Embryonic facial prominence (tissue), 1 donor: ENCODE results near the gene CFAP99.
"Not testable (repeated sequence)": the region's sequence is repeated elsewhere in the genome, so short reads cannot be mapped to it uniquely, and the experiment has no call there.

Experiments
- DNase-seq: peaks from one replicate; pipeline ENCODE4 v3.0.0-alpha.2; 2016; ENCODE audit errors: extremely low spot score

CFAP99 gene

DNA sequence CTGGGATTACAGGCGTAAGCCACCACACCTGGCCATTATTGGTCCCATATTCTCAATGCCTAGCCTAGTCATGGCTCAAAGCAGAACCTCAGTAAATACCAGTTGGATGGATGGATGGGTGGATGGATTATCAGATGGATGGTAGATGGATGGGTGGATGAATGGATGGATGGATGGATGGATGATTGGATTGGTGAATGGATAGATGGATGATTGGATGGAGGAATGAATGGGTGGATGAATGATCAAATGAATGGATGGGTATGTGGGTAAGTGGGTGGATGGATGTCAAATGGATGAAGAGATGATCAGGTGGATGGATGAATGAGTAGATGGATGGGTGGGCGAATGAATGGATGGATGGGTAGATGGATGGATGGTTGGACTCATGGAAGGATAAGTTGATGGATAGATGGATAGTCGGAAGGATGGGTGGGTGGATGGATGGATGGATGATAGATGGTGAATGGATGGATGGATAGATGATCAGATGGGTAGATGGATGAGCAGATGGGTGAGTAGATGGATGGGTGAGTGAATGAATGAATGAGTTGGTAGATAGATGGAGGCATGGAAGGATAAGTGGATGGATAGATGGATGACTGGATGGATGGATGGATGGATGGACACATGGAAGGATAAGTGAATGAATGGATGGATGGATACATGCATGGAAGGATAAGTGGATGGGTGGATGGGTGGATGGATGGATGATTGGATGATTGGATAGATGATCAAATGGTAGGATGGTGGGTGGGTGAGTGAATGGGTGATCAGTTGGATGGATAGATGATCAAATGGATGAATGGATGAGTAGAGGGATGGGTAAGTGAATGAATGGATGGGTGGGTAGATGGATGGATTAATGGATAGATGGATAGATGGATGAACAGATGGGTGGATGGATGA lies 28.2 kb downstream of the CFAP99 start:
- no peak for DNase-seq

DNA sequence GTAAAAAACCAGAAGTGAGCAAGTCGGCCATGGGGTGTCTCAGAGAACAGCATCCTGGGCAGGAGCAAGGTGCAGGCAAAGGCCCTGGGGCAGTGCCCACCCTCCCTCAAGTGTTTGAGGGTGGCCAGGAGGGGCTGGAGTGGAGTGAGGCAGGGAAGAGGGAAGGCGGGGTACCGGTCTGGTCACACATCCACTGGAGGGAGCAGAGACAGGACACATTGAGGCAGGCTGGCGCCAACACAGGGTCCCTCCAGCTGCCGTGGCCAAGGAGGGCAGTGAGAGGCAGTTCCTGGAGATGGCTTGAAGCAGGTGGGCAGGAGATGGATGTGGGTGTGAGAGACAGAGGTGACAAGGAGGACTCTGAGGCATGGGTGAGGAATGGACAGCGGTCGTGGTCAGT lies 29.8 kb downstream of the CFAP99 start:
- no peak for DNase-seq

DNA sequence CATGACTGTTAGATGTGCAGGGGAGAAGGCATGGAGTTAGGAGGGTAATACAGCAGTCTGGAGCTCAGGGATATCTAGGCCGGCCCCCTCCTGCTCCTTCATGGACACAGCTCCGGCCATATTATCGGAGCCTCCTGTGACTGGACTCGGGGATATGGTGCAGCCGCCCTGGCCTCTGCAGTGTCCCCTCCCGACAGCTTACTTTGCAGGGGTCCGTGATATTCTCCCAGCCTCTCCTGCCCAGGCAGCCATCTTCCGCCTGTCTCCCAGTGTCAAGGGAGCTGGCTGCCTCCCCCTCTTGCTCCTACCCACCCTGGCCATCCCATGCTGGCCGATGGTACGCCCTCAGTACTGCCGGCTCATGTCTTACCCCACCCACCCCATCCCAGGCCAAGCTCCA lies 30.3 kb downstream of the CFAP99 start:
- DNase-seq, result no peak

DNA sequence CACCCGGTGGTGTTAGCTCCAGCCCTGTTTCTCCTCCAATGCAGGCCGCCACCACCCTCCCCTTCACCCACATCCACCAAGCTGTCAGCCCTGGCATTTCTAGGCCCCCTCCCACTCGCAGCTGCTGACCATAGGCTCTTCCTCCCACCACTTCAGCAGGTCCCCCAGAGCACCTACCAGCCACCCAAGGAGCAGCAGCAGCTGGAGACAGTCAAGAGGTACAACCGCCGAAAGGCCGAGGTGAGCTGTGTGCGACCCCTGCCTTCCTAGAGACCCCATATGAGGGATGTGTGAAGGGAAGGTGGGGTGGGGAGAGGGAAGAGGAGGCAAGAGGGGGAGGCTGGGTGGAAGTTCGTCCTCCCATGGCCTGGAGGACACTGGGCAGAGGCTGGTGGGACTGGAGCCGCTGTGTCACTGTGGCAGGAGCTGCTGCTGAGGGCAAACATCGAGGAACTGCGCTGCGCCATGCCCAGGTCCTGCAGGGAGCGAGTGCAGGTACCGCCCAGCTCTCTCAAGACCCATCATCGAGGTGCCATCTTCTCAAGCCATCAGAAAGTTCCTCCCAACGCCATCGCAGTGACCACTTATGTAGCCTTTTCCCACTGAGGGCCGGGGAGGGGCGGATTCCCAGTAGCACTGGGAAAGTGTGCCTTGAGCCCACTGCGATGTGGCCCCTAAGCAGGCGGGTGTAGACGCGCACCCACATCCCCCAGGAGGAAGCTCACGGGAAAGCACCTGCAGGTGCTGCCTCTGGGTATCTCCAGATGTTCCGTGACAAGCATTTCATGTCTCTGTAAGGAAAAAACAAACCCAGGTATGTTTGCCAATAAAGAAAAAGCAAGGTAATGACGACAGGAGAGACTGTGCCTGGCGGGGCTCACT lies 31.0 kb downstream of the CFAP99 start:
- no peak for DNase-seq

DNA sequence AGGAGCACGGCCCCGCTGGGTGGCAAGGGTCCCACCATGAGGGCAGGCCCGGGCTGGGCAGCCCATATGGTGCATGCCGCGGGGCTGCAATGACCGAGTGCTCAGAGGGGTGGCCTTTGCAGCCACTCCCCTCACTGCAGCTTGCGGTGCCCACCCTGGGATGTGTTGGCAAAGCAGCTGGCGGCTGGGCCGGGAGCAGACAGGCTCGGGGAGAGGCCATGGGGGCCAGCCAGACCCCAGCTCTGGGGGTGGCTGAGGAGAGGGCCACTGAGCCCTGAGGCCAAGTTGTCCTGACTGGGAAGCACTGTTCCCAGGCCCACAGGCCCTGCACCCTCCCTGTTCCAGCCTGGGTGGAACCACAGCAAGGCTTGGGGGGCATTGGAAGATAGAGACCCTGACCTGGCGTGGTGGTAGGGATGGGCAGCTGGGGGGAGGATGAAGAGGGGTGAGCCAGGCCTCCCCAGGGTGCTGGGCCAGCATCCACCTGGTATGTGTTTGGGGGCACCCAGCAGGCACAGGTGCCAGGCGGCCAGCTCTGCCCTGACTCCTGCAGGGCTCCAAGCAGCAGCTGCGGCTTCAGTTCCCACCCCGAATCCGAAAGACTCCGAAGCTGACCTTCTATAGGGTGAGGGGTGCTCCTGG lies 31.8 kb downstream of the CFAP99 start:
- DNase-seq, result no peak

DNA sequence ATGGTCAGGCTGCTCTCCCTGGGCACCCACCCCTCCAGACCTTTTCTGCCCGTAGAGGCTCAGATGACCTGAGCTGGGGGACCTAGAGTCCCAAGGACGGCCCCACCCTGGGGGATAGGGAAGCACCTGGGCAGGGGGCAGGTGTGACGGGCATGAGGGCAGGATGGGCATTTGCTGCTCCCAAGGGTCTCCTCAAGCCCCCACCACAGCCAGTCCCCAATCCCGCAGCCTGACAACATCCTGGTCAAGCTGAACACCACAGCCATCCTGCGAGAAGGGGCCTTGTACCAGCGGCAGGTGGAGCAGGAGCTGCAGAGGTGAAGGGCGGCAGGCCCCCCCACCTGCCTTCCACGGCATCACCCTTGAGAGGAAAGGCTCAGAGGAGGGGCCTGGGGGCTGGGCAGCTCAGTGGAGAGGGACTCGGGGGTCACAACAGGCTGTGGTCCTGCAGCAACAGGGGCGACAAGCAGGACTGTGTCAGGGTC lies 32.3 kb downstream of the CFAP99 start:
- no peak for DNase-seq

DNA sequence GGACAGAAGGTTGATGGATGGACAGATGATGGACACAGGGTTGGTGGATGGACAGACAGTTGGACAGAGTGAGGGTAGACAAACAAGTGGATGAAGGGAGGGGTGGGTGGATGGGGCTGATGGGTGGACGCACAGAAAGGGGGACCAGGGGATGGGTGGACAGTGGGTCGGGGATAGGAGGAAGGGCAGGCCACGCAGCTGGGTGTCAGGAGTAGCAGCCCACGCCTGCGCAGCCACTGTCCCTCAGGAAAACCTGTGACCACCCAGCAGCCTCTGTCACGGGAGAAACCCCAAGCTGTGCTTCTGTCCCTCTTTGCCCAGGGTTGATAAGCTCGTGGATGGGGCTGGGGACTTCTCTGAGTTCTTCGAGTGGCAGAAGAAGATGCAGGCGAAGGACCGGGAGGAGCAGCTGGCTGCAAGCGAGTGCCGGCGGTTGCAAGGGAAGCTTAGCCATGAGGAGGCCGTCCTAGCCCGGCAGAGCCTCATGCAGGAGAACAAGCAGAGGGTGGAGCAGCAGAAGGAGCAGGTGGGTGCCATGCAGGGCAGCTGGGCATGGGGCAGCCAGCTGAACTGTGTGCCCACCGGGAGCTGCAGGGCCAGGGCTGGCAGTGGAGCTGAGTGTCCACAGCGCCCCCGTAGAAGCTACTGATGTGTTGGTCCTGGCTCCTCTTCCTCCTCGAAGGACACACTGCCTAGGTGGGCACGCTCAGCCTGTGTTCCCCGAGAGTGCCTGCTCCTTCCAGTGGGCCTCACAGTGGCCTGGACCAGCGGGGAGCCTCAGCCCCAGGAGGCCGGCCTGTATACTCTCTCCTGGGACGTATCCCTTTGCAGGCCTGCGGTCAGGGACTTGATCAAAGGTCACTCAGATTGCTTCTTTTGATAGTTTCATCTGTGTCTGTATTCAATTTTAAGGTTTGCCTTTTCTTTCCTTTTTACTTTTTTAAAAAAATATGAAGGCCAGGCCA lies 33.3 kb downstream of the CFAP99 start:
- no peak for DNase-seq

DNA sequence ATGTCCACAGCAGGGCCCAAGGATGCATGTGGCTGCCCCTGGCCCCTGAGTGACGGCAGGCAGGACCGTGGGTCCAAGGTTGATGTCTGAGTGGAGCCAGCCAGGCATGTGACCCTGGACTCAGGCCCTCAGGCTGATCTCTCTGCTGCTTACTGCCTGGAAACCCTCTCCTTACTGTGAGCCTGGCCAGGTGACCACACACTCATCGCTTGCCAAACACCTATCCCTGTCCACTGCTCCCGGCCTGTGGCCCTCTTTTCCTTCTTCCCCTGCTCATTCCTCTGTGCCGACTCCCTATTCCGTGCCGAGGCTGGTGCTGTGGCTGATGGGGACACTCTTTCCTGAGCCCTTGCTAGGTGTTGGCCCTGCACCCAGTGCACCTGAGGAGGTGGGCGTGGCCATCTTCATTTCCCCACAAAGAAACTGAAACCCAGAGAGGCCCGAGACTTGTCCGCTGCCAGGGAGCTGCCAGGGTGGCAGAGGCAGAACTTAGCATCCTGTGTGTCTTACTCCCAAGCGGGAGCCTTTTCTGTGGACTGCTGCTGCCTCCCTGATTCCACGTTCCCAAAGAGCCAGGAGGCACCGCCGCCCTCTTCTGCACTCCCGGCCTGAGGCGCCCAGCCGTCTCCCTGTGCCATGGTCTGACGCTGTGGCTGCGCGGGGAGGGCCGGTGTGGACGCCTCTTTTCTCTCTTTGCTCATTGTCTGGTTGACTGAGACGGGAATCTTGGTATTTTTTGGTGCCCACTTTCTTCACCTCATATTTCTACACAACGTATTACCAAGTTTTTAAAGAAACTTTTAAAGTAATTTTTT lies 38.9 kb downstream of the CFAP99 start:
- no peak for DNase-seq

DNA sequence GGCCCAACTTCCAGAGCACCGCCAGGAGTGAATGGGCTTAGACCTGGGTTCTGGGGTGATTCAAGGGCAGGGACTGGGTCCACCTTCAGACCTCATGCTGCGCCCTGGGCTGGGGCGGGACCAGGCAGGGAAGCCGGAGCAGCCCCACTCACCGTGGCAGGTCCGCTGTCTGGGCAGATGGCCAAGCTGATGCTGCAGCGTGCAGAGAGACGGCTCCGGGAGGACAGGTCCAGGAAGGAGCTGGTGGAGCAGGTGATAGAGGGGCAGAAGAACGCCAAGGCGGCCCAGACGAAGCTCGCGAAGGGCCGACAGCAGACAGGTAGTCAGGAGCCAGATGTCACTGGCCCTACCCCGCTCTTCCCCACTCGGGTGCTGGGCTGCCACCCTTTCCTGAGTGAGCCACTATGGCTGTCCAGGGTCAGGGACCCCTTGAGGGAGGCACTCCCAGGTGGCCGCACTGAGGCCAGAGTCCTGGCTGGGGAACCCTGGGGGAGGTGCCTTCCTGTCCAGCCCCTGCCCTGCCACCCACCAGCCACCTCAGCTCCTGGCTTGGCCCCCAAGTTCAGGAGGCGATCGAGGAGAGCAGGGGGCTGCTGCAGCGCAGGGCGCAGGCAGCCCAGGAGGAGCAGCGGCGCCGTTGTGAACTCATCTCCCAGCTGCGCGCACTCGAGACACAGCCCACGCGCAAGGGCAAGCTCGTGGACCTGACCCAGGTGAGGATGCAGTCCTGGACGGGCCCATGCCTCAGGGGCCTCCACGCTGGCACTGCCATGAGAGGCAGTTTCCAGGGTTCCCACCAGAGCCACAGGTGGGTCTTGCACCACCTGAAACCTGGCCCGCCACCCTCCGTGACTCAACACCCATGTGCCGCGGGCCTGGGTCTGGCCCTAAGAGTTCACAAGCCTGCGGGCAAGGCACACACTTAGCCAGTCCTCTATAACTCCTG lies 40.1 kb downstream of the CFAP99 start:
- no peak for DNase-seq

DNA sequence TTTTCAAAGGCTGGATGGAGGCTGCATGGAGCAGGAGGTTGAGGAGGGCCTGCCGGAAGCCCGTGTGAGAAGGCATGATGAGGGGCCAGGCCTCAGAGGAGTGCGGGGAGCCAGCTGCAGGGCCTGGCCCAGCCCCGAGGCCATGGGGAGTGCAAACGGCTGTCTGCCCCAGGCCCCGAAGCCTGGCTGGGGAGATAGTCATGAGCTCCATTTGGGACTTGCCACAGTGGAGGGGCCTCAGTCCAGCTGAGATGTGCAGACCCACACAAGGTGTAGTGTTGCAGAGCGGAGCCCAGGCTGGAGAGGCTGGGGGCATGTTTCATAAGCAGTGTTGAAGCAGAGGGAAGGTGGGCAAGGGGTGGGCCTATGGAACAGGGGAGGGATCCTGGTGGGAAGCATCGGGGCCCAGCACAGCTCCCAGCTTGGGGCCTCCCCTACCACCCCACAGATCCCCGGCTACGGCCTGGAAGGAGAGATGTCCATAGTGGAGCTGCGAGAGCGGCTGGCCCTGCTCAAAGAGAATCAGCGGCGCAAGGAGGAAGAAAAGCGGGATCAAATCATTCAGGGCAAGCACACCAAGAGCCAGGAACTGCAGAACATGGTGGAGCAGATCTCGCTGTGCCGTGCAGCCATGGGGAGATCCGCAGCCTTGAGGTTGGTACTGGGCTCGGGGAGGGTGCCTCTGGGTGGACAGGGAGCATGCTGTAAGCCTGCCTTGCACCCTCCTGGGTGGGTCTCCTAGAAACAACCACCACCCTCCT lies 41.0 kb downstream of the CFAP99 start:
- DNase-seq, result no peak

DNA sequence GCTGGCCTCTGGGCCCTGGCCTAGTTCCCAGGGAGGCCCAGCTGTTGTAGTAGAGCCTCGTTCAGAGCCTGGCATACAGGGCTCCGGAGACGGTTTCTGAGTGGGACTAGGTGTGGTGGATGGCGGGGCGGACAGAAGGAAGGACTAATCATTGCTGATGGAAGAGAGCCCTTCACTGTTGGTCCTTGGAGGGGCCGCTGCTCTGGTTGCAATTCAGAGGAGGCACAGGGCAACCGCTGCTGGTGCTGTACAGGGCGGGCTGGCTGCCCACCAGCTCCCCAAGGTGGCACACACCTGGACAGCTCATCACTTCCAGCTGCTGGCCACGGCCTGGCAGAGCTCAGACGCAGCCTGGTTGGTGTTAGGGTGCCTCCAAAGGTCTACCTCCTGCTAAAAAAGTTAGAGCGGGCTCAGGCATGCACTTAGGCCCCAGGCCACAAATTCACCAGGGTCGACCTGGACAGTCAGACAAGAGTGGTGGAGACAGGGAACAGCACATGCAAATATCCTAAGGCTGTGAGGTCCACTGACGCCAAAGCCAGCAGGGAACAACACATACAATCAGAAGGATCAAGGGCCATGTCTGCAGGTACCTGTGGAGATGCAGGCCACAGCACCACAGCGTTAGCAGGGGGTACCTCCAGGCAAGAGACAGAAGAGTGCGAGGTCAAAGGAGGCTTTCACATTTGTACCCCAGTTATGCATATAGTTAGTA lies 42.6 kb downstream of the CFAP99 start:
- no peak for DNase-seq

DNA sequence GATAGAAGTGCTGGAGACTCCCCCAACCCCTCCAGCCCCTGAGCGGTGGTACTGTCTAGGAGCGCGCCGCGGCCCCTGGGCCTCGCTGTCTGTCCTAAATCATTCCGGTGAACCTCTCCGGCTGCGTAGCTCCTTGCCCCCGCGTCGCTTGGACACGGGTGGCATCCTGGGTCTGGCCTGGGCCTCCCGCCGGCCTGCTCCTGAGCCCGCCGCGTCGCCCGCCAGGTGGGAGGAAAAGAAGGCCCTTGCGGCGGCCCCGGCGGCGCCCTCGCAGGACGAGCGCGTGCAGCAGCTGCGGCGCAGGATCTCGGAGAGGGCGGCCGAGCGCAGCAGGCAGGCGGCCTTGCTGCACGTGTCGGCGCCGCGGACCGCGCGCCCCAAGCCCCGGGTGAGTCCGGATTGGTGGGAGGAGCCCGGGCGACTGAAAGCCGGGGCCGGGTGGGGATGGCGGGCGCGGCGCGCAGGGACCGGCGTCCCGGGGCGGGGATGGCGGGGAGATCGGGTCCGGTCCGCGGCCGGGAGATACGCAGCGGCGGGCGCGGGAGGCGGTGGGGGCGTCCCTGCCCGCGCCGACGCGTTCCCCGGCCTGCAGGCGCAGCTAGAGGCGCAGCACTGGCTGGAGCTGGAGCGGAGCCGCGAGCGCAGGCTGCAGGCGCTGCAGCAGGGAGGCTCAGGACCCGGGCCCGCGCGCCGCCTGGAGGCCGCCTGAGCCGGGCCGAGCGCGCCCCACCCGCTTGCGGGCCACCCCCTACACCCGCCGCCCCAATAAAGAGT lies 43.6 kb downstream of the CFAP99 start:
- no peak for DNase-seq

DNA sequence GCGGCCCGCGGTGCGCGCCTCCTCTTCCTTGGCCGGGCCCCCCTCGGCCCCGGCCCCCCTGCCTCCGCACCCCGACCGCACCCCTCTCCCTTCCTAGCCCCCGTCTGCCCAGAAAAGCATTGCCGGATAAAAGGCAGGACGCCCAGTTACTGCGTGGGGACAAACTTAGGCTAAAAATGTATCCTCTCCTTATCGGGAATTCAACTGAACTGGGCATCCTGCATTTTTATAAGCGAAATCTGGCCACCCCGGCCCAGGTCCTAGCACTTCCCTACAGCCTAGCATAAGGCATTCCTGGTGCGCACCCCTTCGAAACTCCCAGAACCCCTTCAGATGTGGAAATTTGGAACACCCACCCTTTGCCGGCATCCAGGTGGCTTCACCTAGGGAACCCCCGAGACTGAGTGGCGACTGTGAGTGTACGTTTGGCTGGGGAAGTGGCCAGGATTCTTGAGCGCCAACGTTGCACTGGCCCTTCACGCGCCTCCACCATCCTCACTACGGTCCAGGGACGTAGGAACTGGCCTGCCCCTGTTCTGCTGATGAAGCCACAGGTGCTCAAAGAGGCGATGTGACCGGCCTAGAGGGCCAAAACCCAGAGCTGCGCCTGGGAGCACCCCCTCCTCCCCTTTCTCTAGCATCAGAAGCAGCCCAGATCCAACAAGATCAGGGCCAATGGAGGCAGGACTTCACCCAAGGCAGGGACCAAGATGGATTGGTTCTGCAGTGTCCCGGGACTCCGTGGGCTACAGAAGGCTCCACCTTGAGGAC lies 44.4 kb downstream of the CFAP99 start:
- DNase-seq, result no peak

DNA sequence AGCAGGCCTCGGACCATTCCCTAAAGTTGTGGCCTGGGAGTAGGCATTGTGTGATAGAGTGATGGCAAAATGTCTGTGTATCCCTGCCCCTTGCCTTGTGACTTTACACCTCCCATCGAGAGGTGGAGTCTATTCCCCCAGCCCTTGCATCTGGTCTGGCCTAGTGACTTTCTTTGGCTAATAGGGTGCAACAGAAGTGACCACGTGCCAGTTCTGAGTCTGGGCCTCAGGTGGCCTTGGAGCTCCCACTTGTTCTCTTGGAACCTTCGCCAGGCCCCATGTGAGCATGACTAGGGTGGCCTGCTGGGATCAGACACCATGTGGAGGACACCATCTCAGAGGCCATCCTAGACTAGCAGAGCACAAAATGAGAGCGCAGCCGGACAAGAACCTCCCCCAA lies 46.3 kb downstream of the CFAP99 start:
- DNase-seq, result no peak

DNA sequence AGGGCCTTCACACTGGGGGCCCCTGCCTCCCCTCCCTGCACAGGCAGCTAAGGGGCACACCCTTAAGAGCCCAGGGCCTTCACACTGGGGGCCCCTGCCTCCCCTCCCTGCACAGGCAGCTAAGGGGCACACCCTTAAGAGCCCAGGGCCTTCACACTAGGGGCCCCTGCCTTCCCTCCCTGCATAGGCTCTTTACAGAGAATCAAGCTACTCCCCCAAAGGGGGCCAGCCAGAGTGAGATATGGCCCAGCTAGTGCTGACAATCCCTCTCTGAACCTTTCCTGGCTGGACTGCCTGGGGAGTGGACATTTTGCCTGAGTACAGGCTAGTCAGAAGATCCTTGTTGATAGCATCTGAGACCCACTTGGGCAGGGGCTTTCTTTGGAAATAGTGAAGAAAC lies 46.8 kb downstream of the CFAP99 start:
- not testable (repeated sequence) for DNase-seq
